Thymus (tissue), 11 donors: ENCODE measurements around the gene ERC2. TPM values are rescaled to one million over a fixed set of nuclear protein-coding genes. Genes with fewer than 3 reads are reported as not detected.

Experiments
- DNase-seq, 9 donors: peaks; one replicate each; pipeline ENCODE4 v3.0.0-alpha.2; 2013; ENCODE audit warnings: low spot score in 9 of 9, low read depth in 6 of 9, missing footprints in 1 of 9
- H3K27ac ChIP-seq, 2 donors: one replicate each; pipeline ENCODE4 v1.5.1; 2013; ENCODE audit warnings: control low read depth in 1 of 2, low read depth in 1 of 2, low read length in 1 of 2, mild to moderate bottlenecking in 1 of 2, moderate library complexity in 1 of 2
- H3K27me3 ChIP-seq, 2 donors: one replicate each; pipeline ENCODE4 v1.5.1; 2013; ENCODE audit warnings: low read length in 1 of 2; ENCODE audit not compliant: control insufficient read depth in 2 of 2, insufficient read depth in 1 of 2
- H3K36me3 ChIP-seq, 2 donors: one replicate each; pipeline ENCODE4 v1.5.1; 2013; ENCODE audit warnings: low read length in 1 of 2, mild to moderate bottlenecking in 1 of 2, moderate library complexity in 1 of 2; ENCODE audit not compliant: control insufficient read depth in 2 of 2, insufficient read depth in 2 of 2
- H3K4me1 ChIP-seq, 2 donors: one replicate each; pipeline ENCODE4 v1.5.1; 2013; ENCODE audit warnings: low read length in 2 of 2; ENCODE audit not compliant: control insufficient read depth in 2 of 2, insufficient read depth in 2 of 2
- H3K4me3 ChIP-seq, 2 donors: one replicate each; pipeline ENCODE4 v1.5.1; 2013; ENCODE audit warnings: low read length in 2 of 2, control low read depth in 1 of 2, mild to moderate bottlenecking in 1 of 2
- H3K9me3 ChIP-seq, 2 donors: one replicate each; pipeline ENCODE4 v1.5.1; 2013; ENCODE audit warnings: low read length in 1 of 2, mild to moderate bottlenecking in 1 of 2; ENCODE audit not compliant: control insufficient read depth in 2 of 2, insufficient read depth in 1 of 2
- WGBS: extraction: QIAGEN DNeasy Blood & Tissue Kit; methylation state at CpG from one replicate; pipeline ENCODE4 v1.1.7; 2013; 5-methylcytosine and 5-hydroxymethylcytosine counted together
- polyA plus RNA-seq: library from polyadenylated mRNA; stranded (reverse); fragments of 200-250 nt; gene quantifications from one replicate; pipeline ENCODE4 v1.2.3, GENCODE V29; 2013
- total RNA-seq: library from RNA; stranded (reverse); fragments of 120-200 nt; gene quantifications from one replicate; pipeline ENCODE4 v1.2.4, GENCODE V29; 2013
- donor health status: healthy.

The ERC2 gene
- total and polyA plus RNA-seq, 2 donors, result 0.28 to 0.50 TPM

- Histone ChIP-seq H3K9me3 (no peaks in the 10 kb centered on the region), H3K27ac (peak overlapping the region; percentile 33 to 40), H3K27me3 (no peaks in the 10 kb centered on the region), H3K4me3 (no peak overlapping the region), H3K4me1 (peaks cover 10 to 25% of the 10 kb centered on the region in 2 donors), H3K36me3 (no peaks in the 10 kb centered on the region)
- 75% methylated on average over 7 of the region's 7 CpGs for WGBS
- peak; percentile 48 to 91 (median 72) for DNase-seq
Measured at GRCh38 chr3:55654123-55654760, 814.0 kb downstream of the ERC2 start.

GRCh38 chr3:55651011-55651410 is 817.3 kb downstream of the ERC2 start:
- no peak for DNase-seq
- no peak overlapping the region for H3K4me3 ChIP-seq
- 98% methylated on average over 3 of the region's 3 CpGs for WGBS

GRCh38 chr3:55650011-55650410 is 818.3 kb downstream of the ERC2 start:
- Histone ChIP-seq H3K27me3 (peaks cover 4 to 5% of the 10 kb centered on the region in 2 donors), H3K4me1 (peaks cover 10 to 15% of the 10 kb centered on the region in 2 donors), H3K9me3 (no peaks in the 10 kb centered on the region), H3K27ac (no peak overlapping the region), H3K36me3 (no peaks in the 10 kb centered on the region), H3K4me3 (no peak overlapping the region)
- 95% methylated on average over 4 of the region's 4 CpGs for WGBS
- no peak for DNase-seq

More at GRCh38 chr3:55651011-55651410, 817.3 kb downstream of the ERC2 start:
- Histone ChIP-seq H3K27ac (no peak overlapping the region), H3K4me1 (peaks cover 10 to 15% of the 10 kb centered on the region in 2 donors), H3K27me3 (peaks cover 2 to 4% of the 10 kb centered on the region in 2 donors), H3K36me3 (no peaks in the 10 kb centered on the region), H3K9me3 (no peaks in the 10 kb centered on the region)

- H3K36me3 ChIP-seq, result no peaks in the 10 kb centered on the region
- H3K4me3 ChIP-seq, result no peak overlapping the region
- no peaks in the 10 kb centered on the region for H3K9me3 ChIP-seq
- no peak overlapping the region for H3K27ac ChIP-seq
- DNase-seq, result no peak
- WGBS, result 79% methylated on average over 6 of the region's 6 CpGs
- peaks cover 9 to 11% of the 10 kb centered on the region in 2 donors for H3K4me1 ChIP-seq
- H3K27me3 ChIP-seq, result peaks cover 4 to 5% of the 10 kb centered on the region in 2 donors
Measured at GRCh38 chr3:55649554-55649953, 818.7 kb downstream of the ERC2 start.

- DNase-seq, result no peak
- WGBS, result 89% methylated on average over 7 of the region's 7 CpGs
- Histone ChIP-seq H3K9me3 (no peaks in the 10 kb centered on the region), H3K4me3 (no peak overlapping the region), H3K36me3 (no peaks in the 10 kb centered on the region), H3K27me3 (peaks cover 4 to 5% of the 10 kb centered on the region in 2 donors), H3K4me1 (peaks cover 2 to 3% of the 10 kb centered on the region in 2 donors), H3K27ac (no peak overlapping the region)
Measured at GRCh38 chr3:55648591-55649318, 819.5 kb downstream of the ERC2 start.

GRCh38 chr3:55647670-55648069 is 820.6 kb downstream of the ERC2 start:
- Histone ChIP-seq H3K4me3 (no peak overlapping the region), H3K9me3 (no peaks in the 10 kb centered on the region), H3K27ac (no peak overlapping the region), H3K36me3 (no peaks in the 10 kb centered on the region), H3K27me3 (peaks cover 4 to 5% of the 10 kb centered on the region in 2 donors), H3K4me1 (no peaks in the 10 kb centered on the region)
- 95% methylated on average over 10 of the region's 10 CpGs for WGBS
- DNase-seq, result no peak

- H3K27me3 ChIP-seq, result peaks cover 4 to 5% of the 10 kb centered on the region in 2 donors
- no peak overlapping the region for H3K27ac ChIP-seq
- no peaks in the 10 kb centered on the region for H3K4me1 ChIP-seq
- H3K9me3 ChIP-seq, result no peaks in the 10 kb centered on the region
- DNase-seq, result no peak
- H3K4me3 ChIP-seq, result no peak overlapping the region
- WGBS, result 91% methylated on average over 10 of the region's 10 CpGs
- no peaks in the 10 kb centered on the region for H3K36me3 ChIP-seq
Measured at GRCh38 chr3:55647063-55647462, 821.2 kb downstream of the ERC2 start.

- no peak overlapping the region for H3K27ac ChIP-seq
- peaks cover 4 to 5% of the 10 kb centered on the region in 2 donors for H3K27me3 ChIP-seq
- H3K9me3 ChIP-seq, result no peaks in the 10 kb centered on the region
- H3K36me3 ChIP-seq, result no peaks in the 10 kb centered on the region
- H3K4me3 ChIP-seq, result no peak overlapping the region
- H3K4me1 ChIP-seq, result no peaks in the 10 kb centered on the region
- DNase-seq, result no peak
- WGBS, result 94% methylated on average over 3 of the region's 3 CpGs
Measured at GRCh38 chr3:55646121-55646520, 822.1 kb downstream of the ERC2 start.

GRCh38 chr3:55645422-55645821 is 822.8 kb downstream of the ERC2 start:
- Histone ChIP-seq H3K4me3 (no peak overlapping the region), H3K36me3 (no peaks in the 10 kb centered on the region), H3K27ac (no peak overlapping the region), H3K9me3 (no peaks in the 10 kb centered on the region), H3K27me3 (peaks cover 4 to 5% of the 10 kb centered on the region in 2 donors), H3K4me1 (no peaks in the 10 kb centered on the region)
- no peak for DNase-seq
- 36% methylated on average over 4 of the region's 4 CpGs for WGBS
